Panc1 (cell line): ENCODE measurements around the gene GRIP1.

Experiments
- CTCF ChIP-seq: fragments of 450-650 bp; IDR thresholded peaks from 2 replicates; pipeline ENCODE4 v1.5.1; 2017; ENCODE audit warnings: mild to moderate bottlenecking
- SIN3A ChIP-seq: IDR thresholded peaks from 2 replicates; pipeline ENCODE4 v1.6.1; 2012; ENCODE audit warnings: low read depth, mild to moderate bottlenecking, low read length, moderate library complexity, borderline replicate concordance; ENCODE audit not compliant: insufficient read depth
- TF ChIP-seq, protein P1 (sequence below), 2 experiments: IDR thresholded peaks; 2 replicates each; pipeline ENCODE4 v1.6.1; 2011 to 2012; ENCODE audit warnings: low read depth in 2 of 2, control low read depth in 1 of 2, low read length in 1 of 2, mild to moderate bottlenecking in 1 of 2, moderate library complexity in 1 of 2; ENCODE audit not compliant: insufficient read depth in 1 of 2

DNA sequence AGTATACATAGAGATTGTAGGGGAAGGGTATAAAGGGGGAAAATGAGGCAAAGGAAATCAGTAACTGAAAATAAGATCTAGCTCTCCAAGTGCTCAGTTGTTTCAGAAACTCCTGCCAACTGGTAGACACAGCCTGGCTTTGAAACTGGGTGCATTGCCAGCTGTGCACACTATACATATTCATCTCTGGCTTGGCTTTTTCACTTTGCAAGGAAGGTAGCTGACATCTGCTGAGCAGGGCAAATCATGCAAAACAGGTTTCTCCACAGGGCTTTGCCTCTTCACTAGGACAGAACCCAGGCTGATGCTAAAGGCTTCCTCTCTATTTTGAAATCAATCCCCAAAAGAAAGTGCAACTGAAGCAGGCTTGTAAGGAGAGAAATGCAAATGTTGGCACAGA is 275.1 kb downstream of the GRIP1 start:
- TF ChIP-seq CTCF (no peak), SIN3A (no peak)
- TF ChIP-seq, protein P1, sequence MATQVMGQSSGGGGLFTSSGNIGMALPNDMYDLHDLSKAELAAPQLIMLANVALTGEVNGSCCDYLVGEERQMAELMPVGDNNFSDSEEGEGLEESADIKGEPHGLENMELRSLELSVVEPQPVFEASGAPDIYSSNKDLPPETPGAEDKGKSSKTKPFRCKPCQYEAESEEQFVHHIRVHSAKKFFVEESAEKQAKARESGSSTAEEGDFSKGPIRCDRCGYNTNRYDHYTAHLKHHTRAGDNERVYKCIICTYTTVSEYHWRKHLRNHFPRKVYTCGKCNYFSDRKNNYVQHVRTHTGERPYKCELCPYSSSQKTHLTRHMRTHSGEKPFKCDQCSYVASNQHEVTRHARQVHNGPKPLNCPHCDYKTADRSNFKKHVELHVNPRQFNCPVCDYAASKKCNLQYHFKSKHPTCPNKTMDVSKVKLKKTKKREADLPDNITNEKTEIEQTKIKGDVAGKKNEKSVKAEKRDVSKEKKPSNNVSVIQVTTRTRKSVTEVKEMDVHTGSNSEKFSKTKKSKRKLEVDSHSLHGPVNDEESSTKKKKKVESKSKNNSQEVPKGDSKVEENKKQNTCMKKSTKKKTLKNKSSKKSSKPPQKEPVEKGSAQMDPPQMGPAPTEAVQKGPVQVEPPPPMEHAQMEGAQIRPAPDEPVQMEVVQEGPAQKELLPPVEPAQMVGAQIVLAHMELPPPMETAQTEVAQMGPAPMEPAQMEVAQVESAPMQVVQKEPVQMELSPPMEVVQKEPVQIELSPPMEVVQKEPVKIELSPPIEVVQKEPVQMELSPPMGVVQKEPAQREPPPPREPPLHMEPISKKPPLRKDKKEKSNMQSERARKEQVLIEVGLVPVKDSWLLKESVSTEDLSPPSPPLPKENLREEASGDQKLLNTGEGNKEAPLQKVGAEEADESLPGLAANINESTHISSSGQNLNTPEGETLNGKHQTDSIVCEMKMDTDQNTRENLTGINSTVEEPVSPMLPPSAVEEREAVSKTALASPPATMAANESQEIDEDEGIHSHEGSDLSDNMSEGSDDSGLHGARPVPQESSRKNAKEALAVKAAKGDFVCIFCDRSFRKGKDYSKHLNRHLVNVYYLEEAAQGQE (IDR thresholded peaks at IDR 0.05; ENCODE audit: insufficient read depth in 1 of 2, low read depth in 2 of 2, low read length in 1 of 2) = no peak
